Activated CD4-positive, CD25-positive, alpha-beta regulatory T cell treated with anti-CD3 and anti-CD28 coated beads, Interleukin-2, amount 50 U/mL, for 72 hours (primary cell): Measurements from ENCODE around the gene FBXL13.
"Not testable (repeated sequence)": the region's sequence is repeated elsewhere in the genome, so short reads cannot be mapped to it uniquely, and the experiment has no call there.

Source experiments
- DNase-seq: peaks from one replicate; pipeline ENCODE4 v3.0.0; 2021

Gene FBXL13

DNA sequence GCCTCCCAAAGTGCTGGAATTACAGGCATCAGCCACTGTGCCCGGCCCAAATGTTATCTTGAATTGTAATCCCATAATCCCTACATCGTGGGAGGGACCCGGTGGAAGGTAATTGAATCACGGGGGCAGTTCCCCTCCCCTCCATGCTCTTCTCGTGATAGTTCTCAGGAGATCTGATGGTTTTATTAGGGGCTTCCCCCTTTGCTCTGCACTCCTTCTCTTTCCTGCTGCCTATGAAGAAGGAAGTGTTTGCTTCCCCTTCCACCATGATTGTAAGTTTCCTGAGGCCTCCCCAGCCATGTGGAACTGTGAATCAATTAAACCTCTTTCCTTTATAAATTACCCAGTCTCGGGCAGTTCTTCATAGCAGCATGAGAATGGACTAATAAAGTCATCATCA, 3.6 kb upstream of the FBXL13 start:
- not testable (repeated sequence) for DNase-seq

DNA sequence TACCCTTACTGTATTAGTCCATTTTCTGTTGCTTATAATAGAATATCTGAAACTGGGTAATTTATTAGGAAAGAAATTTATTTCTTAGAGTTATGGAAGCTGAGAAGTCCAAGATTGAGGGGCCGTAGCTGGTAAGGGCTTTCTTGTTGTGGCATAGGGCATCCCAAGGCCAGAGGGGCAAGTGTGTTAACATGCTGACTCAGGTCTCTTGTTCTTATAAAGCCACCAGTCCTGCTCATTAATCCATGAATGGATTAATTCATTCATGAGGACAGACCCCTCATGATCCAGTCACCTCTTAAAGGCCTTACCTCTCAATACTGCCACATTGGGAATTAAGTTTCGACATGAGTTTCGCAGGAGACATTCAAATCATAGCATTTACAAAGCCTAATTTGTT, 2.7 kb upstream of the FBXL13 start:
- no peak for DNase-seq

DNA sequence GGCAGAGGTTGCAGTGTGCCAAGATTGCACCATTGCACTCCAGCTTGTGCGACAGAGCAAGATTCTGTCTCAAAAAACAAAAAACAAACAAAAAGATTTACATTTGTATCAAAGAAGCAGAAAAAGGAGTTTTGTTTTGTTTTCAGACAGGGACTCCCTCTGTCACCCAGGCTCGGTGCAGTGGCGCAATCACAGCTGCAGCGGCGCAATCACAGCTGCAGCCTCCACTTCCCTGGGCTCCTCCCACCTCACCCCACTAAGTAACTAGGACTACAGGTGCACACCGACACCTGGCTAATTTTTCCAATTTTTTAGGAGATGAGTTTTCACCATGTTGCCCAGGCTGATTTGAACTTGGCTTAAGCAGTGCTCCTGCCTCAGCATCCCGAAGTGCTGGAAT, 2.2 kb upstream of the FBXL13 start:
- DNase-seq, result no peak

DNA sequence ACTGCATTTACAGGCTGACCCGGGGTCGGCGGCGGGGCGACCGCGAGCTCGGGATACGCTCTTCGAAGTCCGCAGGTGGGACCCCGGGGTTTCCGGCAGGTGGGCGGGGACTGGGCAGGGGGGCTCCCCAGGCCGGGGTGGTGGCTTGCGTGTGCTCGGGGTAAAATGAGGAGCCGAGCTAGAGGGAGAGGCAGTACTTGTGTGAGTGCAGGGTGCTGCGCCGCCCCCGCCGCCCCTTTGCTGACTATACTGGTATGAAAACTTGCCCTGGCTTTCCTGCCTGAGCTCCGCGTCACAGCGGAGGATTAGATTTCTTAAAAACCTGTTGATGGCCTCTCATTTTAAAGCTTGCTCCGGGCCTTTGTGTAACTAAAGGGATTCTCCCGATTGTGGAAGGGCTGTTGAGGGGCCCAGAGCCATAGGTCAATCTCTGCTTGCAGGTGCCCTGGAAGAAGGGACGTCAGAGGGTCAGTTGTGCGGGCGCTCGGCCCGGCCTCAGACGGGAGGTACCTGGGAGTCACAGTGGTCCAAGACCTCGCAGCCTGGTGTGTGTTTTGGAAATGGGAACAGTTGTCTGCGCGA, 832 bp upstream of the FBXL13 start:
- peak; percentile 76 for DNase-seq

DNA sequence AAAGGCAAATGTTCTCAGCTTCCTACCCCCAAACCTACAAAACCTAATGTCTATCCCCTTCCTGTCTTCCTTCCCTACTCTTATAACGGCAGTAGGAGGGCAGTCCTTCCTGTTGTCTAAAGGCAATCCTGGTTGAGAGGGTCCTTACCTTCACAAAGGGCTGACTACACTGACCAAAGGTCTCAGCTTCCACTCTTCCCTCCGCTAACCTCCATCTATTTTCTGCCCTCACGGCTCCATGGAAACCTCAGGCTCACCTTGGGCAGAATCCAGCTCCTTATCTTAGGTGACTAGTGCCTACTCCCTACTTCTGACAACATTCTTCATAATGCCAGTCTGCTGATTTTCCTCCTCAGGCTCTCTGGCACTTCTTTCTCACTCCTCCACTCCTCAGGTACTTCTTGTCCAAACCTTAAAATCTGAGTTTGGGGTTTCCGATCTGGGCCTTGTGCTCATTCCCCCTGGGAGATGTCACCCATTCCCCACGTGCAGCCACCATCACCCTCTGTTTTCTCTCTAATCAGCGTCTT, 542 bp downstream of the FBXL13 start:
- DNase-seq, result no peak

DNA sequence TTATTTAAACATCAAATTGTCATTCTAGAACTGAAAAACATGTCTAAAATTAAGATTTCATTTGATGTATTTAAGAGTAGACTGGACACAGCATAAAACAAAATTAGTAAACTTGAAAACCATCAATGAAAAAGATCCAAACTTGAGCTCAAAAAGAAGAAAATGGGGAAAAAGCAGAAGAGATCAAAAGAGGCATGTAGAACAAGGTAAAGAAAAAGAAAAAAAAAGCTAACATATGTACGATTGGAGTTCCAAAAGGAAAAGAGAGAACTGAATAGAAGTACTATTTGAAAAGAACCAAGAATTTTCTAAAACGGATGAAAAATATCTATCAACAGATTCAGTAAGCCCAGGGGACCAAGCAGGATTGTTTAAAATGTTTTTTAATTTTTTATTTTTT, 3.6 kb downstream of the FBXL13 start:
- DNase-seq, result no peak

DNA sequence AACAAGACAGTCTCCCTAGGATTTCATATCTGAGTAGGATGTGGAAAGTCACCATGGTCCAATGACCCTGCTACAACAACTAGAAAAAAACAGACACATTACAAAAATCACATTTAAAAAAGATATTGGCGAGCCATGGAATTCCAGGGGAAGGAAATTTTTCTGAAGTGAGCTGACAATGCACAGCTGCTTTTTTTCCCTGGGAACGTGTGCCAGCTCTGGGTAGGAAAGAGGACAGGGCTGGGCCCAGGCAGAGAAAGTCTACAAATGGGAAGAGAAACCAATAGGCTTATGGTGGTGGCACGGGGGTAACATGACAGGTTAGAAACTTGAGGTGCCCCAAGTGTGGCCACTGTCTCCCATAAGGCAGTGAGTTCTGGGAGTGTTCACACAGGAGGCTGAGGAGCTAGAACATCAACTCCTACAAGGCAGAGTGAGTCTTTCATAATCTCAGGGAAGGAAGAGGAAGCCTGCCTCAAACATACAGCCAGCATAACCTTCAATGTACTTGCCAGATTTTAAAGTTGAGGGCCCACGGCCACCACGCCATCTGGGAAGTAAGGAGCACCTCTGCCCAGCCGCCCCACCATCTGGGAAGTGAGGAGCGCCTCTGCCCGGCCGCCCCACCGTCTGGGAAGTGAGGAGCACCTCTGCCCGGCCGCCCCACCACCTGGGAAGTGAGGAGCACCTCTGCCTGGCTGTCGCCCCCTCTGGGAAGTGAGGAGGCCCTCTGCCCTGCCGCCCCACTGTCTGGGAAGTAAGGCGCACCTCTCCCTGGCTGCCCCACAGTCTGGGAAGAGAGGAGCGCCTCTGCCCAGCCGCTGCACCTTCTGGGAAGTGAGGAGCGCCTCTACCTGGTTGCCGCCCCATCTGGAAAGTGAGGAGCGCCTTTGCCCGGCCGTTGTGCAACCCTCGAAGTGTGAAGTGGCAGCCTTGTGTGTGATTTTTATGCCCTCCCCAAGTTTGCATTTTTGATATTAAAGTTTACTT, 5.9 kb downstream of the FBXL13 start:
- no peak for DNase-seq

DNA sequence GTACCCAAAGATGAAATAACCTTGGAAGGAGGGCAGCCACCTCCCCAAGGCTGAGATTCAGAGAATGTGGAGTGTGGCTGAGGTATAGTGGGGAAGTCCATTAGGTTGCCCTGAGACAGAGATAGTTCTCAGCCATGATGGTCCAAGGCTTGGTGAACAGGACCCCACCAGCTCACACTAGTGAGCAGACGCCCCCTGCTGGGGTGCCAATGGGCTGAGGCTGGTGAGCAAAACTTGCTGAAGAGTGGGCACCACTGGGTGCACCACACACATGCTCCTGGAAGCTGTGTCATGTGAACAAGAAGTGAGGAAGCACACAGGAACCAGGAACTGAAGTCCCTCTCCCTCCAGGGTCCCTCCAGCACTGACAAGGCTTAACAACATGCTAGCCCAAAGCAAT, 8.9 kb downstream of the FBXL13 start:
- DNase-seq, result peak; percentile 38

DNA sequence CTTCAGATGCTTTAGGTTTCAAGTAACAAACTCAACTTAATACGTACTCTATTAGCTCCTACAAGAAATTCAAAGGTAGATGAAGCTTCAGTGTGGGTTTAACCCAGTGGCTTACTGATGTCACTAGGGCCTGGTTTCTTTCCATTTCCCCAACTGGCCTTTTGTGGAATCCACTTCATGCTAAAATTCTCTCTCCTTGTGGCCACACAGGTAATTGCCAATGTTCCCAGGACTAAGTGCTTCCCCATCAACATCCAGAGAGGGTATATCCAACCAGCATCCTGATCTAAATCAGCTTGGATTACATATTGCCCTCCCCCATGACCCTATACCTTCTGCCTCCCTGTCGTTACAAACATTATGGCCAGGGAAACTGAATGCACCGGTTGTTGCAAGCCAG, 10.7 kb downstream of the FBXL13 start:
- no peak for DNase-seq

DNA sequence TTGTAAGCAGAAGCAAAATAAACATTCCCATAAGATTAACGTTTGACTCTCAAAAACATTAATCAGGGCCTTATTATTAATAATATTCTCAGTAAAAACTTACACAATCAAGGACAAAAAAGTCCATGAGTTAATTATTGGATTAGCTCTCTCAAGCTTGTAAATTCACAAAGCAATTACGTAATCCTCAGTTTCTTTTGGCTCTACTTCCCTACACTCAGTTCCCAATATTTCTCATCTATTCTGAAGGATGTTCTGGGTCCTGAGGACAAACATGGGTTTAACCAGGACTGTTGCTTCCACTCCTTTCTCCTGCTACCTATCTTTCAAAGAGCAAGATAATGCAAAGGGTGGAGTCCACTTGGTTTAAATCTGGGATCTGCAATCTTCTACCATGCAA, 15.1 kb downstream of the FBXL13 start:
- DNase-seq, result no peak

DNA sequence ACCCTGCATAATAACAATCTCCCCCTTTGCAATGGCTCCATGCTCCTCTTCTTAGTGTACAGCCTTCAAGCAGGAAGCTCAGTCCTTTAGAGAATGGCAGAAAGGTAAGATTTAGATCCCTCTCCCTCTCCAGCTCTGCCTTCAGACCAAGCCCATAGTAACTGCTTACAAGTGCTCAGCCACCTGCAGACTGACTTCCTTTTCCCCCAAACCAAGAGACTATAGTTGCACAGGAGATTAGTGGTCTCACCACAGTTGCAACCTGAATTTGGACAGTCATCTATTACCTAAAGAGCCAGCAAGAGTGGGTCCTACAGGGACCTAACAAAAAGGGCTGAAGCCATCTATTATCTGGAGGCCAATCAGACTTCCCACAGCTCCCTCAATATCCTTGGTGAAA, 16.5 kb downstream of the FBXL13 start:
- DNase-seq, result no peak

DNA sequence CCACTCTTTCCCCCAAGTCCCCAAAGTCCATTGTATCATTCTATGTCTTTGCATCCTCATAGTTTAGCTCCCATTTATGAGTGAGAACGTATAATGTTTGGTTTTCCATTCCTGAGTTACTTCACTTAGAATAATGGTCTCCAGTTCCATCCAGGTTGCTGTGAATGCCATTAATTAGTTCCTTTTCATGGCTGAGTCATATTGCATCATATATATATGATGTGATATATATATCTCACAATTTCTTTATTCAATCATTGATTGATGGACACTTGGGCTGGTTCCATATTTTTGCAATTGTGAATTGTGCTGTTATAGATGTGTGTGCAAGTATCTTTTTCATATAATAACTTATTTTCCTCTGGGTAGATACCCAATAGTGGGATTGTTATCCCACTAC, 18.6 kb downstream of the FBXL13 start:
- not testable (repeated sequence) for DNase-seq

DNA sequence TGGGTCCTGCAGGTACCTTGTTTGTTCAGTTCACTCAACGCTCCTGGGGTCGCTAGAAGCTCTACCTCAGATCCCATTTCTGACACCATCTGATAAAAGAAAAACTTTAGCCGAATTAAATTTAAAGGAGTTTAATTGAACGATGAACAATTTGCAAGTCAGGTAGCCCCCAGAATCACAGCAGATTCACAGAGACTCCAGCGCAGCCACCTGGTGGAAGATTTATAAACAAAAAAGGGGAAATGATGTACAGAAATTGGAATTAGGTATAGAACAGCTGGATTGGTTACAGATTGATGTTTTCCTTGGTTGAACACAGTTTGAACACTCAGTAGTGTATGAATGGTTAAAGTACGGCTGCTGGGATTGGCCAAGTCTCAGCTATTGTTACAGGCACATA, 23.1 kb downstream of the FBXL13 start:
- DNase-seq, result no peak

DNA sequence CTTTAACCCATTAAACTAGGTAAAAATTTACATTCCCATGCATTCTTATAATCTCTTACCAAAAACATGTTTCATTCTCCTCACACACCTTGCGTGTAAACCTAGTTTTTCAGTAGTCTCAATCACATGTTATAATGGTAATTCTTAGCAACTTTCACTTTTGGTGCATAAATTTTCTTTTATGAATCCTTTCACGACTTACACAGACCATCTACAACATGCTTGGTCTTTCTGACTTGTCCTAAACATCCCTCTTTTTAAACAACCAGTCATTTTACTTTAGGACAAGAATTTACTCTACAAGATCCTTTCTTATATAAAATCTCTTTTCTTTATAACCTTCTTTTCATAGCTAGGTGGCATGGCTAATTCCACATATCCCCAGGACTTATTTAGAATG, 25.8 kb downstream of the FBXL13 start:
- no peak for DNase-seq

DNA sequence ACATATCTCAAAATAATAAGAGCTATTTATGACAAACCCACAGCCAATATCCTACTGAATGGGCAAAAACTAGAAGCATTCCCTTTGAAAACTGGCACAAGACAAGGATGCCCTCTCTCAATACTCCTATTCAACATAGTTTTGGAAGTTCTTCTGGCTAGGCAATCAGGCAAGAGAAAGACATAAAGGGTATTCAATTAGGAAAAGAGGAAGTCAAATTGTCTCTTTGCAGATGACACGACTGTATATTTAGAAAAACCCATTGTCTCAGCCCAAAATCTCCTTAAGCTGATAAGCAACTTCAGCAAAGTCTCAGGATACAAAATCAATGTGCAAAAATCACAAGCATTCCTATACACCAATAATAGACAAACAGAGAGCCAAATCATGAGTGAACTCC, 32.8 kb downstream of the FBXL13 start:
- not testable (repeated sequence) for DNase-seq

DNA sequence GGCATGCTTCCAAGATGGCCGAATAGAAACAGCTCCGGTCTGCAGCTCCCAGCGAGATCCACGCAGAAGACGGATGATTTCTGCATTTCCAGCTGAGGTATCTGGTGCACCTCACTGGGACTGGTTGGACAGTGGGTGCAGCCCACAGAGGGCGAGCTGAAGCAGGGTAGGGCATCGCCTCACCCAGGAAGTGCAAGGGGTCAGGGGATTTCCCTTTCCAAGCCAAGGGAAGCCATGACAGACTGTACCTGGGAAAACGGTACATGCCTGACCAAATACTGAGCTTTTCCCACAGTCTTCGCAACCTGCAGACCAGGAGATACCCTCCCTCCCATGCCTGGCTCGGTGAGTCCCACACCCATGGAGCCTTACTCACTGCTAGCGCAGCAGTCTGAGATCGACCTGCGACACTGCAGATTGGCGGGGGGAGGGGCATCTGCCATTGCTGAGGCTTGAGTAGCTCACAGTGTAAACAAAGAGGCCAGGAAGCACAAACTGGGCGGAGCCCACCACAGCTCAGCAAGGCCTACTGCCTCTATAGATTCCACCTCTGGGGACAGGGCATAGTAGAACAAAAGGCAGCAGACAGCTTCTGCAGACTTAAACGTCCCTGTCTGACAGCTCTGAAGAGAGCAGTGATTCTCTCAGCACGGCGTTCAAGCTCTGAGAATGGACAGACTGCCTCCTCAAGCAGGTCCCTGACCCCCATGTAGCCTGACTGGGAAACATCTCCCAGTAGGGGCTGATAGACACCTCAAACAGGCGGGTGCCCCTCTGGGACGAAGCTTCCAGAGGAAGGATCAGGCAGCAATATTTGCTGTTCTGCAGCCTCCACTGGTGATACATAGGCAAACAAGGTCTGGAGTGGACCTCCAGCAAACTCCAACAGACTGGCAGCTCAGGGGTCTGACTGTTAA, 36.5 kb downstream of the FBXL13 start:
- not testable (repeated sequence) for DNase-seq

DNA sequence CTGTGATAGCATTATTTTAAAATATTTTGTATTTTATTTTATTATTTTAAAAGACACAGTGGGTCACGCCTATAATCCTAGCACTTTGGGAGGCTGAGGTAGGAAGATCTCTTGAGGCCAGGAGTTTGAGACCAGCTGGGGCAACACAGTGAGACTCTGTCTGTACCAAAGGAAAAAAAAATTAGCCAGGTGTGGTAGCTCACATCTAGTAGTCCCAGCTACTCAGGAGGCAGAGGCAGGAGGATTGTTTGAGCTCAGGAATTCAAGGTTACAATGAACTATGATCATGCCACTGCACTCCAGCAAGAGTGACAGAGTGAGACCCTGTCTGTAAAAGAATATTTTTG, 37.1 kb downstream of the FBXL13 start:
- DNase-seq, result no peak

DNA sequence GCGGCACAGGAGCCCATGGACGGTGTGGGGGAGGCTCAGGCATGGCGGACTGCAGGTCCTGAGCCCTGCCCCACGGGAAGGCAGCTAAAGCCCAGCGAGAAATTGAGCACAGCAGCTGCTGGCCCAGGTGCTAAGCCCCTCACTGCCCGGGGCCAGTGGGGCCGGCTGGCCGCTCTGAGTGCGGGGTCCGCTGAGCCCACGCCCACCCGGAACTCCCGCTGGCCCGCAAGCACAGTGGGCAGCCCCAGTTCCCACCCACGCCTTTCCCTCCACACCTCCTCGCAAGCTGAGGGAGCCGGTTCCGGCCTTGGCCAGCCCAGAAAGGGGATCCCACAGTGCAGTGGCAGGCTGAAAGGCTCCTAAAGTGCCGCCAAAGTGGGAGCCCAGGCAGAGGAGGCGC, 40.3 kb downstream of the FBXL13 start:
- not testable (repeated sequence) for DNase-seq

DNA sequence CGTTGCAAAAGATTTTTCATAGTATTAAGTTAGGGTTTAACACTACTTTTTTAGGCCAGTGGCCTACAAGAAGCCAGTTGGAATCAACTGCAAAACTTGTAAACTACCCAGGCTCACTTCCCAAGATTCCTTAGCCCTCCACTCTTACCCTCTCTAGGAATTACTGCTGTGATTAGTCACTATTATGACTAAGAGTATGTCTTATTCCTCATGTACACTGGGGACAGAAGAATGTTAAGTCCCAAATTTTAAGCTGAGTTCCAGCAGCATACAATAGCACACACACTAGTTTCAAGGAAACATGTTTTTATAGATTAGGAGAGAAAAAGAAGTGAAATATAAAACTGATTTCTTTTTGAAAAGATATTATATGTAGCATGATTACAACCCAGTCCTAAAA, 42.8 kb downstream of the FBXL13 start:
- DNase-seq, result no peak

DNA sequence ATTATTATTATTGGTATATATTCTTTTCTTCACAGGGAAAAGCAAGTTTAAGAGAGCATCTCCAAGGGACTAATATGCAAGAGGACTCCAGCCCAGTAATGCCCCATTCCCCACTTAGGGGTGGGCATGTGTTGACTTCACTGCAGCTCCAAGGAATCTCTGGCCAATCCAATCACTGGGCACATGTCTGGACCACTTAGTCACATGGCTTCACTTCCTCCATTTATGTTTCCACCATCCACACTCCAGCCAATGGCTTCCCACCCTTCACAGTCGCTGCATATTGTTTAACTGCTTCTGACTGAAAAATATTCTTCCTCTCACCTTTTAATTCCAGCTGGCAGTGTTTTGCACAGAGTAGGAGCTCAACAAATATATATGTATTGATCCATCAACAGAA, 43.6 kb downstream of the FBXL13 start:
- no peak for DNase-seq

DNA sequence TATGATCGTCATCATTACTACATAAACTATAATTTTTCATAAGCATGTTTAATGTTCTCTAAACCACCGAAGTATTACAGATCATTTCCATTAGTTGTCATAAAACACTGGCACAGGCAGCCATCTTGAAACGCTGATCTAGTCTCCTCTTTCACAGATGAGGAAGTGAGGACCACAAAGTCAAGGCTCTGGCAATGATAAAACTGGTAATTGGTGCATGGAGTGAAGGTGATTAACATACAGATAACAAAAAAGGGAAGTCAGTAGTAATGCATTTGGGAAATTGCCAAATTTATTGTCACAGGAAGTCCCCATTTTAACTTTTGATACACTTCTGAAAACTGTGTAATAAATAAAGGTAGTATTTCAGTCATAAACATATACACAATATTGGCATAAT, 49.3 kb downstream of the FBXL13 start:
- DNase-seq, result no peak

DNA sequence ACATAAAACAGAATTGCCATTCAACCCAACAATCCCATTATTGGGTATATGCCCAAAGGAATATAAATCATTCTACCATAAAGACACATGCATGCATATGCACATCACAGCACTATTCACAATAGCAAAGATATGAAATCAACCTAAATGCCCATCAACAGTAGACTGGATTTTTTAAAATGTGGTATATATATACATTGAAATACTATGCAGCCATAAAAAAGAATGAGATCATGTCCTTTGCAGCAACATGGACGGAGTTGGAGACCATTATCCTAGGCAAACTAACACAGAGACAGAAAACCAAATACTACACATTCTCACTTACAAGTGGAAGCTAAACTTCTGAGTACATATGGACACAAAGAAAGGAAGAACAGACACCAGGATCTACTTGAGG, 51.0 kb downstream of the FBXL13 start:
- DNase-seq, result not testable (repeated sequence)

DNA sequence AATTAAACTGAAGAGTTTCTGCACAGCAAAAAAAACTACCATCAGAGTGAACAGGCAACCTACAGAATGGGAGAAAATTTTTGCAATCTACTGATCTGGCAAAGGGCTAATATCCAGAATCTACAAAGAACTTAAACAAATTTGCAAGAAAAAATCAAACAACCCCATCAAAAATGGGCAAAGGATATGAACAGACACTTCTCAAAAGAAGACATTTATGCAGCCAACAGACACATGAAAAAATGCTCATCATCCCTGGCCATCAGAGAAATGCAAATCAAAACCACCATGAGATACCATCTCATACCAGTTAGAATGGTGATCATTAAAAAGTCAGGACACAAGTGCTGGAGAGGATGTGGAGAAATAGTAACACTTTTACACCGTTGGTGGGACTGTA, 53.1 kb downstream of the FBXL13 start:
- DNase-seq, result not testable (repeated sequence)
